Neuronal stem cell (in vitro differentiated cells): ENCODE measurements around the gene TTLL1.
"Not testable (repeated sequence)": the region's sequence is repeated elsewhere in the genome, so short reads cannot be mapped to it uniquely, and the experiment has no call there.

Experiments
- DNase-seq: peaks from one replicate; pipeline ENCODE4 v3.0.0-alpha.2; 2013; ENCODE audit warnings: low spot score
- H2AFZ ChIP-seq: one replicate; pipeline ENCODE4 v1.6.1; 2013; ENCODE audit warnings: mild to moderate bottlenecking, low read length, inconsistent platforms
- H2AK5ac ChIP-seq: 2 replicates; pipeline ENCODE4 v1.6.1; 2013; ENCODE audit warnings: low read depth, mild to moderate bottlenecking, inconsistent platforms, low read length, moderate library complexity, mixed read lengths
- H2BK120ac ChIP-seq: 2 replicates; pipeline ENCODE4 v1.6.1; 2013; ENCODE audit warnings: low read depth, mild to moderate bottlenecking, inconsistent platforms, low read length, moderate library complexity, mixed read lengths
- H2BK12ac ChIP-seq: one replicate; pipeline ENCODE4 v1.6.1; 2013; ENCODE audit warnings: low read length, inconsistent platforms
- H2BK15ac ChIP-seq: 2 replicates; pipeline ENCODE4 v1.6.1; 2013; ENCODE audit warnings: mild to moderate bottlenecking, low read length, inconsistent platforms, mixed read lengths
- H2BK5ac ChIP-seq: one replicate; pipeline ENCODE4 v1.6.1; 2013; ENCODE audit warnings: inconsistent platforms, mild to moderate bottlenecking, low read length, moderate library complexity
- H3K14ac ChIP-seq: one replicate; pipeline ENCODE4 v1.6.1; 2013; ENCODE audit warnings: low read length, inconsistent platforms
- H3K18ac ChIP-seq: 2 replicates; pipeline ENCODE4 v1.6.1; 2013; ENCODE audit warnings: low read length, inconsistent platforms
- H3K23ac ChIP-seq: 2 replicates; pipeline ENCODE4 v1.6.1; 2013; ENCODE audit warnings: low read depth, mild to moderate bottlenecking, mixed read lengths, low read length, inconsistent platforms; ENCODE audit not compliant: poor library complexity
- H3K27ac ChIP-seq: replicated peaks from 3 replicates; pipeline ENCODE4 v1.5.1; 2013; ENCODE audit warnings: low read length, inconsistent platforms
- H3K27me3 ChIP-seq, 3 experiments: 2 replicates each; pipeline ENCODE4 v1.6.1; 2013; ENCODE audit warnings: low read length in 3 of 3, mild to moderate bottlenecking in 2 of 3, inconsistent platforms in 1 of 3, low read depth in 1 of 3, mixed read lengths in 1 of 3, moderate library complexity in 1 of 3; ENCODE audit not compliant: control insufficient read depth in 3 of 3, insufficient read depth in 3 of 3
- H3K36me3 ChIP-seq, 2 donors: replicated peaks in 1 of 2; 2 replicates each; pipeline ENCODE4 v1.6.1; 2013; ENCODE audit warnings: low read length in 2 of 2; ENCODE audit not compliant: control insufficient read depth in 2 of 2, insufficient read depth in 2 of 2
- H3K4ac ChIP-seq: 2 replicates; pipeline ENCODE4 v1.6.1; 2013; ENCODE audit warnings: inconsistent platforms, mild to moderate bottlenecking, low read length, moderate library complexity
- H3K4me1 ChIP-seq, 2 donors: 1 replicate in 1 of 2; 2 replicates in 1 of 2; pipeline ENCODE4 v1.6.1; 2013; ENCODE audit warnings: low read length in 2 of 2, low read depth in 1 of 2; ENCODE audit not compliant: control insufficient read depth in 2 of 2, insufficient read depth in 1 of 2
- H3K4me2 ChIP-seq: one replicate; pipeline ENCODE4 v1.6.1; 2013; ENCODE audit warnings: mild to moderate bottlenecking, low read length, inconsistent platforms; ENCODE audit not compliant: insufficient read depth, poor library complexity, severe bottlenecking
- H3K4me3 ChIP-seq, 2 donors: 2 replicates each; pipeline ENCODE4 v1.5.1; 2013; ENCODE audit warnings: low read length in 2 of 2, mild to moderate bottlenecking in 2 of 2, inconsistent platforms in 1 of 2, moderate library complexity in 1 of 2
- H3K79me1 ChIP-seq: one replicate; pipeline ENCODE4 v1.6.1; 2013; ENCODE audit warnings: low read depth, mild to moderate bottlenecking, inconsistent platforms, low read length, moderate library complexity
- H3K9ac ChIP-seq: one replicate; pipeline ENCODE4 v1.6.1; 2013; ENCODE audit warnings: mild to moderate bottlenecking, low read depth, low read length, inconsistent platforms; ENCODE audit not compliant: poor library complexity
- H3K9me3 ChIP-seq, 2 donors: replicated peaks in 1 of 2; 2 replicates each; pipeline versions ENCODE3 to v1.6.1; 2013; ENCODE audit warnings: low read length in 2 of 2, mild to moderate bottlenecking in 2 of 2, inconsistent platforms in 1 of 2, low read depth in 1 of 2, mixed read lengths in 1 of 2, moderate library complexity in 1 of 2; ENCODE audit not compliant: control insufficient read depth in 2 of 2, insufficient read depth in 1 of 2
- H4K8ac ChIP-seq: one replicate; pipeline ENCODE4 v1.6.1; 2013; ENCODE audit warnings: low read depth, mild to moderate bottlenecking, inconsistent platforms, low read length, moderate library complexity
- H4K91ac ChIP-seq: one replicate; pipeline ENCODE4 v1.6.1; 2013; ENCODE audit warnings: low read length, low read depth, mild to moderate bottlenecking, inconsistent platforms; ENCODE audit not compliant: poor library complexity
- WGBS, 2 donors: extraction: QIAGEN DNeasy Blood & Tissue Kit; methylation state at CpG; one replicate each; pipeline ENCODE4 v1.1.7; 2013; ENCODE audit warnings: missing lambda C conversion rate in 2 of 2, mixed read lengths in 1 of 2; ENCODE audit not compliant: insufficient read length in 2 of 2, insufficient replicate concordance in 1 of 2; ENCODE audit errors: extremely low coverage in 2 of 2; 5-methylcytosine and 5-hydroxymethylcytosine counted together

Gene TTLL1

GRCh38 chr22:43109921-43110443, 20.8 kb upstream of the TTLL1 start:
- peaks cover 12 to 46% (median 40%) of the 10 kb centered on the region in 3 experiments for H3K27me3 ChIP-seq
- peaks cover 7 to 11% of the 10 kb centered on the region in 2 donors for H3K4me1 ChIP-seq
- DNase-seq: no peak
- H3K4ac ChIP-seq: no peak overlapping the region
- no peak overlapping the region for H2BK12ac ChIP-seq
- no peak overlapping the region for H2BK15ac ChIP-seq
- H4K8ac ChIP-seq: no peak overlapping the region
- no peak overlapping the region for H2AK5ac ChIP-seq
- H3K4me3 ChIP-seq: peak overlapping the region; percentile 42 to 74
- peak overlapping the region; percentile 85 for H3K14ac ChIP-seq
- no peak overlapping the region for H3K23ac ChIP-seq
- WGBS, 2 donors: no CpG with 5 or more reads among the region's 32 CpGs
- H2BK5ac ChIP-seq: no peak overlapping the region
- peaks cover 0 to 3% of the 10 kb centered on the region in 2 donors for H3K9me3 ChIP-seq
- H3K9ac ChIP-seq: no peak overlapping the region
- no peak overlapping the region for H3K27ac ChIP-seq
- no peak overlapping the region for H4K91ac ChIP-seq
- H3K79me1 ChIP-seq: no peaks in the 10 kb centered on the region
- H3K18ac ChIP-seq: peak overlapping the region; percentile 90
- H2AFZ ChIP-seq: peak overlapping the region; percentile 90
- no peaks in the 10 kb centered on the region for H3K36me3 ChIP-seq
- H3K4me2 ChIP-seq: peak overlapping the region; percentile 93
- no peak overlapping the region for H2BK120ac ChIP-seq

- H2BK12ac ChIP-seq: no peak overlapping the region
- no peak for DNase-seq
- no peaks in the 10 kb centered on the region for H3K79me1 ChIP-seq
- H3K14ac ChIP-seq: no peak overlapping the region
- H3K27ac ChIP-seq: no peak overlapping the region
- H4K8ac ChIP-seq: no peak overlapping the region
- H3K23ac ChIP-seq: no peak overlapping the region
- H2BK120ac ChIP-seq: no peak overlapping the region
- H2AFZ ChIP-seq: no peak overlapping the region
- no peak overlapping the region for H3K18ac ChIP-seq
- no CpG with 5 or more reads among the region's 5 CpGs for WGBS, 2 donors
- H3K36me3 ChIP-seq: no peaks in the 10 kb centered on the region
- H3K27me3 ChIP-seq: peaks cover 12 to 43% (median 37%) of the 10 kb centered on the region in 3 experiments
- no peak overlapping the region for H2AK5ac ChIP-seq
- peaks cover 7 to 11% of the 10 kb centered on the region in 2 donors for H3K4me1 ChIP-seq
- no peak overlapping the region for H4K91ac ChIP-seq
- no peak overlapping the region for H2BK5ac ChIP-seq
- no peak overlapping the region for H3K9ac ChIP-seq
- H2BK15ac ChIP-seq: no peak overlapping the region
- no peak overlapping the region for H3K4me2 ChIP-seq
- H3K9me3 ChIP-seq: no peaks in the 10 kb centered on the region
- no peak overlapping the region for H3K4me3 ChIP-seq
- H3K4ac ChIP-seq: no peak overlapping the region
Observed at GRCh38 chr22:43109511-43109910, 20.3 kb upstream of the TTLL1 start.

- no peak overlapping the region for H3K9ac ChIP-seq
- no peak overlapping the region for H3K4ac ChIP-seq
- no peak overlapping the region for H2BK15ac ChIP-seq
- no peak overlapping the region for H2AFZ ChIP-seq
- peaks cover 18 to 23% of the 10 kb centered on the region in 2 donors for H3K4me1 ChIP-seq
- no peak overlapping the region for H4K8ac ChIP-seq
- no peaks in the 10 kb centered on the region for H3K9me3 ChIP-seq
- peak overlapping the region; percentile 53 for H2BK5ac ChIP-seq
- no peak overlapping the region for H4K91ac ChIP-seq
- no peak overlapping the region for H3K27ac ChIP-seq
- peaks cover 9 to 28% (median 23%) of the 10 kb centered on the region in 3 experiments for H3K27me3 ChIP-seq
- no peak overlapping the region for H3K4me3 ChIP-seq
- no peak overlapping the region for H2BK12ac ChIP-seq
- no peak overlapping the region for H3K23ac ChIP-seq
- DNase-seq: no peak
- no peak overlapping the region for H3K4me2 ChIP-seq
- WGBS, 2 donors: no CpG with 5 or more reads among the region's 8 CpGs
- no peak overlapping the region for H2AK5ac ChIP-seq
- no peaks in the 10 kb centered on the region for H3K79me1 ChIP-seq
- peak overlapping the region; percentile 52 for H3K18ac ChIP-seq
- H3K14ac ChIP-seq: no peak overlapping the region
- no peak overlapping the region for H2BK120ac ChIP-seq
- H3K36me3 ChIP-seq: no peaks in the 10 kb centered on the region
Observed at GRCh38 chr22:43106302-43106701, 17.1 kb upstream of the TTLL1 start.

DNA sequence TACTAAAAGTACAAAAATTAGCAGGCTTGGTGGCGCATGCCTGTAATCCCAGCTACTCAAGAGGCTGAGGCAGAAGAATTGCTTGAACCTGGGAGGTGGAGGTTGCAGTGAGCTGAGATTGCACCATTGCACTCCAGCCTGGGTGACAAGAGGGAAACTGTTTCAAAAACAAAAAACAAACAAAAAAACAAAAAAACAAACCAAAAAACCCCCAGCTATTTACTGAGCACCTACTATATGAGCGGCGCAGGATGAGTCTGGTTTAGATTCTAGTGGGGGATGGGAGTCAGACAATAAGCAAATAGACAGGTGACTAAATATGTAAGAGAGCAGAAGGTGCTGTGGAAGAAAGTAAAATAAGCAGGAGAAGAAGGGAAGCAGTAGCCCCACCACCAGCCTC, 15.8 kb upstream of the TTLL1 start:
- DNase-seq, H3K9ac ChIP-seq, H3K14ac ChIP-seq, H2BK5ac ChIP-seq, H2AFZ ChIP-seq, H2AK5ac ChIP-seq, H3K9me3 ChIP-seq, H2BK12ac ChIP-seq, H4K8ac ChIP-seq, H3K36me3 ChIP-seq, H3K23ac ChIP-seq, H2BK15ac ChIP-seq, H3K4me2 ChIP-seq, H3K18ac ChIP-seq, H3K4me3 ChIP-seq, H3K4ac ChIP-seq, H4K91ac ChIP-seq, H2BK120ac ChIP-seq, H3K79me1 ChIP-seq, H3K27ac ChIP-seq: not testable (repeated sequence)
- WGBS, 2 donors: no CpG with 5 or more reads among the region's 3 CpGs
- Histone ChIP-seq H3K4me1 (peaks cover 17% of the 10 kb centered on the region in 2 donors), H3K27me3 (peaks cover 0 to 15% (median 11%) of the 10 kb centered on the region in 3 experiments)
